HG03135 (cell line): ENCODE results near the gene LRRC3C.
"Not testable (repeated sequence)": the region's sequence is repeated elsewhere in the genome, so short reads cannot be mapped to it uniquely, and the experiment has no call there.

Source experiments
- ATAC-seq: cut with Tn5 transposase; IDR thresholded peaks from one replicate; pipeline ENCODE4 v1.9.1; 2021; ENCODE audit warnings: mild to moderate bottlenecking, moderate library complexity; ENCODE audit not compliant: unreplicated experiment

The LRRC3C gene

GRCh38 chr17:39927101-39927928 lies at the start of gene LRRC3C, which contains the start of gene ORMDL3:
LRRC3C (plus strand) TSS chr17:39927732; CDS start chr17:39941524, 13,792 bp downstream.
ORMDL3 (minus strand) TSS chr17:39927601; CDS start chr17:39924203, 3,398 bp downstream.
- peak; percentile 70 for ATAC-seq

- not testable (repeated sequence) for ATAC-seq
Observed at GRCh38 chr17:39886102-39886501, 41.4 kb upstream of the LRRC3C start.

DNA sequence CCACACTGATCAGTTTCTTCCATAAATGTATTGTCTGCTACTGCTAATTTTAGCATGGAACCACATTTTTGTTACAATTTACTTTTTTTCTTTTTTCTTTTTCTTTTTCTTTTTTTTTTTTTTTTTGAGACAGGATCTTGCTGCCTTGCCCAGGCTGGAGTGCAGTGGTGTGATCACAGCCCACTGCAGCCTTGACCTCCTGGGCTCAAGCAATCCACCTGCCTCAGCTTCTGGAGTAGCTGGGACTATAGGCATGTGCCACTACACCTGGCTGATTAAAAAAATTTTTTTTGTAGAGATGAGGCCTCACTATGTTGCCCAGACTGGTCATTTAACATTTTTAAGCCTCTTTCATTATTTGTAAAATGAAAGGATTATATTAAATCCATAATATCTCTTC lies 40.5 kb upstream of the LRRC3C start:
- ATAC-seq: no peak

GRCh38 chr17:39889200-39889599 lies 38.3 kb upstream of the LRRC3C start:
- no peak for ATAC-seq

DNA sequence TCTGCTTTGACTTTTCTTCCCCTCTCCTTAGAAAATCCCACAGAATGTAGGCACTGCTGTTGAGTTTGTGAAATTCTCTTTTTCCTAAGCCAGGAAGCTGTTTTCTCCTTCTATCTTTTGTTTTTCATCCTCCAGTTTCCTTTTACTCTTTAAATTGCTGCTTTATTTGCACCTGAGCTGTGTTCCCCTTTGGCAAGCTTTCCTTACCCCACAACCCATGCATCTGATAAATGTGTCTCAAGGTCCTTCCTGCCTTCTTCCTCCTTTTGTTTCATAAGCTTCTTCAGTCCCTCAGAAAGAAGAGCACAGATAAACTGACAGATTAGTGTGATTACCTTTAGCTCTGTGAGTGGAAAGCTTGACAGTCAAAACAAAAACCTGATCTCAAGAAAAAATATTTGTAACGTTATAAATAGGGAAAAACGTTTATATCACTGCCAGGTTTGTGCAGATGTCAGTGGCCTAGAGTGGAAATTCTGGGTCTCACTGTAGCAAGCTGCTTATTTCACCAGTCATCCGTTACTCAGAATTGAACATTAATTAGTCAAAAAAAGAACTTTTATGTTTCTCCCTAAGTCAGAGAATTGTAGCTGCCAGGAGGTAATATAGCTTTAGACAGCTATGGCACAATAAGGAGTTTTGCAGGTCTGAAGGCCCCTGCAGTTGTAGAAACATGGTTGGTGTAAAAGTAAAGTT lies 32.7 kb upstream of the LRRC3C start:
- no peak for ATAC-seq

- ATAC-seq: no peak
Observed at GRCh38 chr17:39898088-39898487, 29.4 kb upstream of the LRRC3C start.

DNA sequence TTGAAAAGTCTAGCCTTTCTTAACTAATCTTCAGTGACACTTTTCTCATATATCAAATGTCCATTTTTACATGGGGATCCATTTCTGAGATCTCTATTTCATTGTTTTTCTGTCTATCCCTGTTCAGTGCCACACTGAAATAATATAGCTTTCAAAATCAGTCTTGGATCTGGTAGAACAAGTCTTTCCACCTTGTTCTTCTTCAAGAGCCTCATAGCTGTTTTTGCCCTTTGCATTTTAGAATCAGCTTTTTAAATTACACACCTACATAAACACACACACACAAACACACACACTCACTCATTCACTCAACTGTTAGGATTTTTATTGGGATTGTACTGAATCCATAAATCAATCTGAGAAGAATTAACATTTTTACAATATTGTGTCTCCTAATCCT lies 28.3 kb upstream of the LRRC3C start:
- ATAC-seq: no peak

- not testable (repeated sequence) for ATAC-seq
Observed at GRCh38 chr17:39902027-39902426, 25.5 kb upstream of the LRRC3C start.

GRCh38 chr17:39903158-39903884 lies 24.2 kb upstream of the LRRC3C start:
- ATAC-seq: no peak

DNA sequence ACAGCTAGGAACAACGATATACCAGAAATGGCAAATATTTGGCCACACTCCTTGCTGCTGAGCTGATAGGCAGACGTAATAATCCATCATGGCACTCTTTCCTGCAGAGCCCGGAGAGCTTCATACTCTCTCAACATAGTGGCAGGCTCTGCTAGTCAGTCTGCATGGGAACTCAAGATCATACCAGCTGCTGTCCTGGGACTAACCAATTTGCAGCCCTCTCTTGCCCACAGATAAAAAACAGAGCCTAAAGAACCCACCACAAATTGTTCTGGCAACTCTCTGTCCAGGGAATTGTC lies 22.6 kb upstream of the LRRC3C start:
- no peak for ATAC-seq

GRCh38 chr17:39908789-39909352 lies 18.7 kb upstream of the LRRC3C start:
- no peak for ATAC-seq

GRCh38 chr17:39913989-39914388 lies 13.5 kb upstream of the LRRC3C start:
- no peak for ATAC-seq

DNA sequence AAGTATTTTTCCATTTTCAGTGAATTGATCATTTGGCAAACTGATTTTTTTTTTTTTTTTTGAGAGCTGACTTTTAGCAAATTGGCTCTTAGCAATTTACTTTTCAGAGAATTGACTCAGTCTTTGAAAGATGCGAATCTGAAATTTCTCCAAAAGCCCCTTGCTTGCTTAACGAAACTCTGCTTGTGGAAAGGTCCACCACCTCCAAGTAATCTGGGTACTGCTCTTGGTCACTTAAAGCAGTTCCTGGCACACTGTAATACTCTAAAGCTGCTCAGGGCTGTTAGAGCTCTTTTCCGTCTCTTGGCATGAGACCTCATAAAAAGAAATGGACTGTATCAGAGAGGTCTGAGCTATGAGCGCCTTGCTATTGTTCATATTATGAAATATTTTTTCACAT lies 12.0 kb upstream of the LRRC3C start:
- no peak for ATAC-seq

DNA sequence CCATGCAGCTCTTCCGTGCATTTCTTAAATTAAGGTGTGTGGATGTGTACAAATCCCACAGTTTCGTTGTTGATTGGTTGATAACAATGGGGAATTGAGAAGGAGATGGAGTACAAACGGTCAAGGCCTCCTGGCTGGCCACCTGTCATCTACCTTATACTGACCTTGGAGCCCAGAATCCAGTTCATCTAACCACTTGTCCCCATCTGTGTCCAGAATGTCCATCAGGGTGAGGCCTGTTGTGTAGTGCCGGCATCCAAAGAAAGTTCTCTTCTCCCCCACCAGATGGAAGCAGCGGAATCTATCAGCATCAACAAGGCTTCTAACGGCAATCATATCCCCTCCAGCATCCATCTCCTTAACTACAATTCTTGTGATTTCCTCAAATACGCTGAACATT lies 10.6 kb upstream of the LRRC3C start:
- no peak for ATAC-seq

- ATAC-seq: no peak
Observed at GRCh38 chr17:39919087-39919683, 8.3 kb upstream of the LRRC3C start.

DNA sequence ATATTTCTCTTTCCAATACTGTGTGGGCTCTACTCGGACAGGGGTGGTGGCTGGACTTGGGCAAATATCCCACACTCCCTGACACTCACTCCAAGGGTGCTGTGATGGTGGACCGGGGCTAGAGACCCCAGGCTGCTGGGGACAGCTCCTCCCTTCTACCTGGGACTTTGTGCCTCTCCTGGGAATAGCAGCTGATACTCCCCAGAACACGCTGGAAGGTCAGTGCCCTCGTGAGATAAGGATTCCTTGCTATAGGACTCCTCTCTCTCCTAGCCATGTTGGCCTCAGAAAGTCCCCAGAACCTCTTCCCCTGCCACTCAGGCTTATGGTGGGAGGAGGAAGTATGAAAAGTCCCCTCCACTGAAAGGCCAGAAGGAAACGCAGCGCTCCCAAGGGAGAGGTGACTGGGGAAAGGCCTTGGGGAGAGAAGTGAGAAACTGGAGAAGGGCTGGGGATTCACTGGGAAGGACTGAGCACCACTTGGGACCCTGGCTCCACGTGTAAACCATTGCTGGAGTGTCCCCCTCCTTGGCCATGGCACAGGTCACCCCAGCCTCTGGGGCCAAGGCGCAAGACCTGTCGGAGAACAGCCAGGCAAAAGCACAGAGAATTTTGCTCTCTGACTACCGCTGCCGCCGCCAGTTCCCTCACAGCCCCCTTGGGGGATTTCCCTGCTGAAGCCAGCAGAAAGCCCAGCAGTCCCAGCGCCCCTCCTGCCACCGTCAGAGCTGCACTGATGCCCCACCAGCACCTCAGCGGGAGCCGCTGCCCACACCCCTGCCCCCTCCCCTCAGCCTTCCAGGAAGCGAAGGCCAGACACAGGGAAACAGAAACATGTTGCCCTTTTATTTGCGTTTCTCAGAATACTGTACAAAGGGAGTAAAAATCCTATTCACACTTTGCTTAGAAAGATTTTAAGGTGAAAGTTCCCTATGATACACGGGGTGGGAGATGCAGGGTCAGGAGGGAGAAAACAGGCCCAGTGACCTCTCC lies 7.0 kb upstream of the LRRC3C start:
- no peak for ATAC-seq

DNA sequence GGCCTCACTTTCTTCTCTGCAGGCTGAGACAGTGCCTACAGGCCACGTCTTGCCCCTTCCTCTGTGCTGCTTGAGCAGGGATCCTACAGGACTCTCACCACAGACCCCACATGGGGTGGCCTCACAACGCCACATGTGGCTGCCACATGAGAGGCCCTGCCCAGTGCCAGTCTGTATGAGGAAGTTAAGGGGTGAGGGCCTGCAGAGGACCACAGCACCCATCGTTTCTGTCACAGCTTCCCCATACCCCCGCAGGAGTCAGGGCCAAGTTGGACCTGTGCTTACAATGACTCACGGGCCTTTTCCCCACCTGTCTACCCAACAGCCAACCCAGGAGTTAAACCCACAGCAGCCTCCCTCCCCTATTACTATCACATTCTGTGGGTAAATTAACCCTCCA lies 6.2 kb upstream of the LRRC3C start:
- no peak for ATAC-seq

DNA sequence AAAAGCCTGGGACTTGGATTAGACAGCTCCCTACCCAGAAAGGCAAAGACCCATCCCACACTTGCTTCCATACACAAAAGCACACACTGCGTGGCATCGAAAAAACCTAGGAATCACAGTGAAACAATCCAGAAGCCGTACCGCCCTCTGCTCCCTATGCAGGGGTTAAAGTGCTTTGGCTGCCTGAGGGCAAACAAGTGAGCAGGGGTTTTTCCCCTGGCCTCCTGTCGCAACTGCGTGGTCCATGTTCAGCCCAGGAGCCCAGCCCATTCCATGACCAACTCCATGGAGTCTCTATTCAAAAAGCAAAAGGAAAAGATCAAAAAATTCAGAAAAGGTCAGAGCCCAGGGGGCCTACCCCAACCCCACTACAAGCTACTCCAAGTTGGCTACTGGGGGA lies 5.5 kb upstream of the LRRC3C start:
- no peak for ATAC-seq

DNA sequence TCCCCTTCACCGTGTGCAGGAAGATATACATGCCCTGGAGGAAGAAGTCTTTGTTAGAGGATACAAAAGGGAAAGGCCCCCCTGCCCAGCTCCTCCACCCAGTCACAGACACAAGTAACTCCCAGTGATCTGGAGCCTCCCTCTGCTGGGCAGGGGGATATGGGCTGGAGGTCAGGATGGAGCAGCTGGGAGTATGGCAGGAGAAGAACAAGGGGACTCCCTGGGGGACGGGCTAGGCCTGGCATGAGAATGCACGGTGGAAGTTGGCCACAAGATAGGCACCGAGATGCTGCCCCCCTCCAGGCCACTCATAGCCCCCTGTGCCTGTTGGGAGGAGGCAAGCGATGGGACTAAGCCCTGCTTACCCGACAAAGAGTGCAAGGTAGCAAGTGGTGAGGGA lies 4.3 kb upstream of the LRRC3C start:
- ATAC-seq: no peak
